Prostate gland (tissue), 2 donors: ENCODE results near the gene NUP43. TPM values are rescaled to one million over a fixed set of nuclear protein-coding genes. Genes with fewer than 3 reads are reported as not detected.
"Not testable (repeated sequence)": the region's sequence is repeated elsewhere in the genome, so short reads cannot be mapped to it uniquely, and the experiment has no call there.

Source experiments
- DNase-seq: peaks from one replicate; pipeline ENCODE4 v3.0.0-alpha.2; 2019; ENCODE audit warnings: low spot score
- H3K27ac ChIP-seq, 2 donors: fragments of 200-600 bp; sonication (generic); 2 replicates each; pipeline ENCODE4 v1.5.1; 2017 to 2019
- H3K27me3 ChIP-seq: fragments of 200-600 bp; sonication (generic); replicated peaks from 2 replicates; pipeline ENCODE4 v1.5.1; 2019; ENCODE audit not compliant: insufficient read depth
- H3K36me3 ChIP-seq, 2 donors: fragments of 200-600 bp; sonication (generic); 1 replicate in 1 of 2; 2 replicates in 1 of 2; pipeline versions ENCODE4 v1.5.1 to v1.8.1; 2017 to 2019
- H3K4me1 ChIP-seq: fragments of 200-600 bp; sonication (generic); replicated peaks from 2 replicates; pipeline ENCODE4 v1.5.1; 2019
- H3K4me3 ChIP-seq, 2 donors: fragments of 200-600 bp; sonication (generic); 2 replicates each; pipeline ENCODE4 v1.5.1; 2017 to 2019
- H3K9me3 ChIP-seq: fragments of 200-600 bp; sonication (generic); 2 replicates; pipeline ENCODE4 v1.5.1; 2017
- CTCF ChIP-seq, 4 experiments: fragments of 200-600 bp in 2 of 4; fragments of 450-650 bp in 2 of 4; sonication (generic) in 2 of 4; IDR thresholded peaks; 1 replicate in 3 of 4; 2 replicates in 1 of 4; pipeline ENCODE4 v1.5.1; 2016 to 2019; ENCODE audit warnings: antibody characterized with exemption in 4 of 4, mild to moderate bottlenecking in 2 of 4, moderate library complexity in 2 of 4
- POLR2A ChIP-seq: fragments of 450-650 bp; IDR thresholded peaks from one replicate; pipeline ENCODE4 v1.6.1; 2016; ENCODE audit warnings: antibody characterized with exemption, mild to moderate bottlenecking
- POLR2AphosphoS5 ChIP-seq: sonication (generic); formaldehyde crosslinking; IDR thresholded peaks from one replicate; pipeline ENCODE4 v1.6.1; 2017; ENCODE audit warnings: antibody characterized with exemption
- WGBS: methylation state at CpG from one replicate; pipeline ENCODE4 v1.1.5; 2018; 5-methylcytosine and 5-hydroxymethylcytosine counted together
- intact Hi-C: fragments of 100-400 bp; cut with DNase I; formaldehyde crosslinking; loops from one replicate; pipeline ENCODE4 v1.14.2; 2022
- total RNA-seq, 2 donors: library from RNA; depleted of rRNA; stranded (reverse); fragments of >200 nt; gene quantifications; one replicate each; pipeline ENCODE4 v1.1.0, GENCODE V29; 2016

Gene NUP43
- total RNA-seq, 2 donors from 2014 or later = 23.6 to 32.9 TPM

- no peaks in the 10 kb centered on the region for H3K4me1 ChIP-seq
- TF ChIP-seq POLR2A = no peak
- TF ChIP-seq CTCF (IDR thresholded peaks at IDR 0.05) = no peak
- TF ChIP-seq POLR2AphosphoS5 = no peak
- no peaks in the 10 kb centered on the region for H3K27me3 ChIP-seq
- H3K36me3 ChIP-seq = no peaks in the 10 kb centered on the region
- 93% methylated on average over 4 of the region's 4 CpGs for WGBS
- H3K4me3 ChIP-seq = no peak overlapping the region
- intact Hi-C loops = no loop called here
- DNase-seq = no peak
- H3K9me3 ChIP-seq = no peaks in the 10 kb centered on the region
- H3K27ac ChIP-seq = no peak overlapping the region
Measured at GRCh38 chr6:149752600-149753373, 6.5 kb upstream of the NUP43 start.

- 92% methylated on average over 5 of the region's 5 CpGs for WGBS
- DNase-seq, H3K36me3 ChIP-seq, intact Hi-C loops, H3K4me3 ChIP-seq, H3K27ac ChIP-seq, H3K4me1 ChIP-seq, H3K9me3 ChIP-seq, H3K27me3 ChIP-seq: not testable (repeated sequence)
Measured at GRCh38 chr6:149751920-149752319, 5.6 kb upstream of the NUP43 start.

GRCh38 chr6:149751239-149751638, 4.9 kb upstream of the NUP43 start:
- no peaks in the 10 kb centered on the region for H3K27me3 ChIP-seq
- no peaks in the 10 kb centered on the region for H3K4me1 ChIP-seq
- no peak overlapping the region for H3K4me3 ChIP-seq
- DNase-seq = no peak
- WGBS = 92% methylated on average over 8 of the region's 8 CpGs
- TF ChIP-seq CTCF (IDR thresholded peaks at IDR 0.05) (no peak), POLR2A (no peak), POLR2AphosphoS5 (no peak)
- no peak overlapping the region for H3K27ac ChIP-seq
- H3K9me3 ChIP-seq = no peaks in the 10 kb centered on the region
- intact Hi-C loops = no loop called here
- no peaks in the 10 kb centered on the region for H3K36me3 ChIP-seq

GRCh38 chr6:149750136-149750609, 3.8 kb upstream of the NUP43 start:
- TF ChIP-seq POLR2AphosphoS5 (no peak), CTCF (IDR thresholded peaks at IDR 0.05) (no peak), POLR2A (no peak)
- Histone ChIP-seq H3K27me3 (no peaks in the 10 kb centered on the region), H3K36me3 (no peaks in the 10 kb centered on the region), H3K27ac (peak overlapping the region; percentile 86 to 91), H3K9me3 (no peaks in the 10 kb centered on the region), H3K4me3 (peak overlapping the region; percentile 81 to 96), H3K4me1 (peaks cover 6% of the 10 kb centered on the region)
- DNase-seq = peak; percentile 24
- WGBS = 0% methylated on average over 25 of the region's 25 CpGs
- intact Hi-C loops = no loop called here

GRCh38 chr6:149749594-149750135, 3.3 kb upstream of the NUP43 start, which contains the start of gene PCMT1:
TSS of gene PCMT1 (plus strand) at chr6:149749741. CDS start at chr6:149749902, 161 bp downstream.
- 0% methylated on average over 49 of the region's 60 CpGs for WGBS

GRCh38 chr6:149749082-149749593, 2.8 kb upstream of the NUP43 start:
- H3K9me3 ChIP-seq, intact Hi-C loops: not testable (repeated sequence)

More at GRCh38 chr6:149749594-149750135, 3.3 kb upstream of the NUP43 start, which contains the start of gene PCMT1:
- H3K27ac ChIP-seq = peak within 1 kb of the TSS; percentile 86 to 91
- peaks cover 6% of the 10 kb centered on the region for H3K4me1 ChIP-seq
- no peaks in the 10 kb centered on the region for H3K36me3 ChIP-seq
- H3K27me3 ChIP-seq = no peaks in the 10 kb centered on the region
- DNase-seq = peak; percentile 87
- peak within 1 kb of the TSS; percentile 81 to 96 for H3K4me3 ChIP-seq
- no peaks in the 10 kb centered on the region for H3K9me3 ChIP-seq
- intact Hi-C loops = no loop called here
- TF ChIP-seq POLR2A (peak; percentile 73), CTCF (IDR thresholded peaks at IDR 0.05) (no peak), POLR2AphosphoS5 (peak; percentile 89)

GRCh38 chr6:149745252-149745651, 1.1 kb downstream of the NUP43 start:
- H3K27me3 ChIP-seq, H3K27ac ChIP-seq, H3K36me3 ChIP-seq, DNase-seq, intact Hi-C loops, H3K4me1 ChIP-seq, H3K9me3 ChIP-seq: not testable (repeated sequence)
- WGBS = 79% methylated on average over 10 of the region's 10 CpGs
- peak overlapping the region in 1 of 2 donors; percentile 60 for H3K4me3 ChIP-seq

More at GRCh38 chr6:149749082-149749593, 2.8 kb upstream of the NUP43 start:
- H3K27ac ChIP-seq = peak overlapping the region; percentile 86 to 91
- not testable (repeated sequence) for H3K27me3 ChIP-seq, DNase-seq, H3K4me1 ChIP-seq, H3K36me3 ChIP-seq
- peak overlapping the region; percentile 81 to 96 for H3K4me3 ChIP-seq
- WGBS = 0% methylated on average over 24 of the region's 38 CpGs
